HG03064 (cell line): ENCODE measurements around the gene FIP1L1.
"Not testable (repeated sequence)": the region's sequence is repeated elsewhere in the genome, so short reads cannot be mapped to it uniquely, and the experiment has no call there.

Experiments
- ATAC-seq: cut with Tn5 transposase; IDR thresholded peaks from one replicate; pipeline ENCODE4 v1.9.1; 2021; ENCODE audit warnings: low read depth; ENCODE audit not compliant: unreplicated experiment

FIP1L1 gene

GRCh38 chr4:53374777-53375258, 2.6 kb upstream of the FIP1L1 start:
- ATAC-seq: no peak

GRCh38 chr4:53376900-53377299, 541 bp upstream of the FIP1L1 start:
- ATAC-seq: no peak

- peak; percentile 42 for ATAC-seq
These were observed 686 bp downstream of the FIP1L1 start for GRCh38 chr4:53378171-53378482.

GRCh38 chr4:53380221-53380620, 2.8 kb downstream of the FIP1L1 start:
- no peak for ATAC-seq

GRCh38 chr4:53409479-53409878, 32.0 kb downstream of the FIP1L1 start:
- not testable (repeated sequence) for ATAC-seq

GRCh38 chr4:53419208-53419607, 41.8 kb downstream of the FIP1L1 start:
- no peak for ATAC-seq

GRCh38 chr4:53421791-53422190, 44.4 kb downstream of the FIP1L1 start:
- no peak for ATAC-seq

- ATAC-seq: no peak
These were observed 44.9 kb downstream of the FIP1L1 start for GRCh38 chr4:53422367-53422766.

- ATAC-seq: no peak
These were observed 46.8 kb downstream of the FIP1L1 start for GRCh38 chr4:53424280-53424679.

- no peak for ATAC-seq
These were observed 49.9 kb downstream of the FIP1L1 start for GRCh38 chr4:53427366-53427765.

GRCh38 chr4:53431052-53431451, 53.6 kb downstream of the FIP1L1 start:
- ATAC-seq: no peak

GRCh38 chr4:53432528-53433424, 55.3 kb downstream of the FIP1L1 start:
- ATAC-seq: no peak

- no peak for ATAC-seq
These were observed 58.8 kb downstream of the FIP1L1 start for GRCh38 chr4:53436251-53436650.

- ATAC-seq: no peak
These were observed 64.1 kb downstream of the FIP1L1 start for GRCh38 chr4:53441564-53441963.

GRCh38 chr4:53444954-53445353, 67.5 kb downstream of the FIP1L1 start:
- no peak for ATAC-seq

GRCh38 chr4:53450773-53451172, 73.3 kb downstream of the FIP1L1 start:
- no peak for ATAC-seq

GRCh38 chr4:53453385-53453784, 75.9 kb downstream of the FIP1L1 start:
- no peak for ATAC-seq

- ATAC-seq: no peak
These were observed 78.3 kb downstream of the FIP1L1 start for GRCh38 chr4:53455766-53456165.

- no peak for ATAC-seq
These were observed 78.7 kb downstream of the FIP1L1 start for GRCh38 chr4:53456178-53456577.

GRCh38 chr4:53459548-53459947, 82.1 kb downstream of the FIP1L1 start:
- no peak for ATAC-seq

- no peak for ATAC-seq
These were observed 83.8 kb downstream of the FIP1L1 start for GRCh38 chr4:53461244-53461643.

GRCh38 chr4:53463340-53463739, 85.9 kb downstream of the FIP1L1 start:
- no peak for ATAC-seq
